Smooth muscle cell of the brain vasculature (primary cell): ENCODE data around the gene P2RY14.

Experiments used
- DNase-seq: peaks from one replicate; pipeline ENCODE4 v3.0.0-alpha.2; 2012; ENCODE audit warnings: low read depth, low spot score

Gene P2RY14

DNA sequence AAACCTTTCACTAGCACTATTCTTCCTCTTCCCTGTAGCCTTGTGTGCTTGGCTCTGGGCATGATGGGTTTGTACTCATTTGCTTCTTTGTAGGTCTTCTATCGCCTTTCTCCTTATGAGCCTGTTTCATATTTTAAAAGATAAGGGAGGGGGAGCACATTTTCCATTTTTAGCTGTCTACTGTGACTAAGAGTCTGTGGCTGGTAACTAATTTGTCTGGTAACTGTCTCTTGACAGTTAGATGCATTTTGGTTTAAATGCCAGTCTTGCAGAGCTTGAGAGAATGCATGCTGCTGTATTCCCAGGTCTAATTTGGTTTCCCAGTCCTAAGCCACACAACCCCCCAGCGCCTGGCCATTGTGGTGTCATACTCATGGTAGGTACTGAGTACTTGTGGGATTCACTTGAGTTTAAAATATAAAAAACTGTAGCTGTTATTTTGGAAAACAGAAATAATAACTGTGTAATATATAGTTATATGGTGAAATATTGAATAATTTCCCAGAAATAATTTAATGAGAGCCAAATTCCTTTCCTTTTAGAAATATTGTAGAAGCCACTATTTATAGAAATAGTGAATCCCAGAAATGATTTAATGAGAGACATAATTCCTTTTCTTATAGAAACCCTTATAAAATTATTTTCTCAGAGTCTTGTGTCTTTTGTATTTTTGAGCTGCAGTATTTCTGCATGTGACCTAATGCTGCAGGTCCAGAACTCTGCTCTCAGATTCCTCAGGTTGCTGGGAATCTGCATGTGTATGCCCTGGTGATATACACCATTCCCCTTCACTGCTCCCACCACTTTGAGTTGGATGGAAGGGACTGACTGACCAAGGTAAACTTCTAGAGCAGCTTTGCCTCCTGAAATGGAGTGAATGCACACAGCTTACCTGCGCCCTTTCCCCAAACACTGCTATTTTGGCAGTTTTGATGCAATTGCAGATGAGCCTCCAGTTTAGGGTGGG, 61.4 kb downstream of the P2RY14 start:
- DNase-seq, result no peak

DNA sequence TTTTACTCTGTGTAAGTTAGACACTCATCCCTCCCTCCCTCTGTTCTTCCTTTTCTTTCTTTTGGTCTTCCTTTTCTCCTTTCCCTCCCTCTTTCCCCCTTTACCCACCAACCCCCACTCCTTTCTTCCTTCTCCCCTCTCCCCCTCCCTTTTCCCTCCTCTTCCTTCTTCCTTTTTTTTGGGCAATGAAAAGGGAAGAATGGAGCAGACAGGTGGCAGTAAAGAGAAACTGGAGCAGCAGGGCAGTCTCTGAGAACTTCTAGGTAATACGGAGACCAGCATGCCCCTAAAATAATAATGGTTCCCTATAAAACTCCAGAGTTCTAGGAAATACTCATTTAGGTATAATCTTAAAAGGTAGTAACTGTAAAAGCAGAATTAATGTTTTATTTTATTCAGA, 63.9 kb downstream of the P2RY14 start:
- DNase-seq, result no peak

DNA sequence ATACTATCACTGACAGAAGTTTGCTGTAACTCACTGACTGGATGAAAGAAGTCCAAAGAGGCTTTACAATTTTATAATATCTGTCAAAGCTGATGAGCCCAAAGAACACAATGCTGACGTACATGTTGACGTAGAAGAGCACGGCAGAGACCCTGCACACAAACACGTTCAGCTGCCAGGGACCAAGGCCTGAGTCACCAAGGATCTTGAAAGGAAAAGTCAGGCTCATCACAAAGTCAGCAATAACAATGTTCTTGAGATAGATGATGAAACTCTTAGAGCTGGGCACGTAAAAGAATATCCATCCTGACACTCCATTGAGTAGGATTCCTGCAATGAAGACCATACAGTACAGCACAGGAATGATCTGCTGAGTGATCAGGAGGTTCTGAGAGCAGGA, 64.5 kb downstream of the P2RY14 start:
- no peak for DNase-seq

DNA sequence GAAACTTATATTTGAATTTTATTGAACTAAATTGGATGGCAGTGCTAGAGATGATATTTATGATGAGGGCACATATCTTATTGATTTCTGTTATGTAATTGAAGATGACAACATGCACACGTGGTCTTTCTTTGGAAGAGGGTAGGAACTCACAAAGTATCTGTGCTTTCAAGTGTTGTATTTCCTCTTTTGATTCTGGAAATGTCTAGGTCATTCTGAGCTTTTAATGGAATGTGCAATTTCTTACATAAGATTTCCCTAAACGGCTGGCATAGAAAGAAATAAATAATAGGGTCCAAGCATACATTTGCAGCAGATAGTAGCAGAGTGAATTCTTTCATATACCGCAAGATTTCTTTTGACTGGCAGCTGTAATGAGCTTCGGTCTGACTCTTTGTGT, 65.2 kb downstream of the P2RY14 start:
- no peak for DNase-seq

DNA sequence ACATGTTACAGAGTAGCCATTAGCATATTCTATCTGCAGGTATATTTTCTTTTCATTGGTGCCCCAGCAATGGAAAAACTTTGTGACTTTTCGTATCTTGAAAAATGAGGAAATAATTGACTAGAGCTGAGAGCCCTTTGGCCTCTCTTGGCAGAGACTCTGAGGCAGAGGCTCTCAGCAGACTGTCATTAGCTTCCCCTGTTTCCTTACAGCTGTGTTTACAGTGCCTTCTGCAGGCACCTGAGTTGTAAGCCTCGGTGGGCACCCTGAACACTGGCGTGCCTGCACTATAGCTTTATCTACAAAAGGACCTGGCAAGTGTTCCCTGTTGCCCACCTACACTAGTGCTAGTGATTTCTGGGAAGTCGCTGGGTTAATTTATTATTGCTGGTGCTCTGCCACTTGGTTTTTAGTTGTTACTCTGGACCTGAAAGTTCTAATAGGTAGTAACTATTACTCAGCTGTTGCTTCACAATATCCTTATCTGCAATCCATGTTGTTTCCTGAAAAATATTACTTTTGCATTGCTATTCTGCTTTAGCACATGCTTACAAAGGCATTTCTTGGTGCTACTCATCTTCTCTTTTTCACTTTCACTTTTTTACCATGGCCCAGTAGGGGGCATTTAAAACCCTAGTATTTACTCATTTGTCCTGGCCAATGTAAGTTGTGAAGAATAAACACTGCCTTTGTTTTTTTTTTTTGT, 67.5 kb downstream of the P2RY14 start:
- DNase-seq, result no peak

DNA sequence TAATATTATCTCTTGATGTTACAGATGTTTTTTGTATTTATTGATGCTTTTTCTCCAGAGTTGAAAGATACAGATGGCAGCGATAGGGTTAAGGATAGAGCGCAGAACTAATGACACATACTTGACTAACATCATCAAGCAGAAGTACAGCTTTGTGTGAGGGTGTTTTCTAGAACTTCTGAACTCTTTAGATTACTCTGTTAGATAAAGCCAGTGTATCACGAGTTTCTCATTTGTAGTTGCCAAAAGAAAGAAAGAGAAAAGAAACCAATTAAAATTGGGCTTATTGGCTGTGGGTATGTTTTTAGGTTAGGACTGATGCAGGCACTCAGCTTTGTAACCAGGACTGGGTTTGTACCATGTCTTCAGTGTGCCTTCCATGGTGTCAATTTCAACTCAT, 68.7 kb downstream of the P2RY14 start:
- no peak for DNase-seq

GRCh38 chr3:151206201-151206600, 72.1 kb downstream of the P2RY14 start:
- no peak for DNase-seq

- DNase-seq, result no peak
These were observed 72.9 kb downstream of the P2RY14 start for GRCh38 chr3:151205482-151205881.

- DNase-seq, result no peak
These were observed 73.6 kb downstream of the P2RY14 start for GRCh38 chr3:151204530-151205402.

DNA sequence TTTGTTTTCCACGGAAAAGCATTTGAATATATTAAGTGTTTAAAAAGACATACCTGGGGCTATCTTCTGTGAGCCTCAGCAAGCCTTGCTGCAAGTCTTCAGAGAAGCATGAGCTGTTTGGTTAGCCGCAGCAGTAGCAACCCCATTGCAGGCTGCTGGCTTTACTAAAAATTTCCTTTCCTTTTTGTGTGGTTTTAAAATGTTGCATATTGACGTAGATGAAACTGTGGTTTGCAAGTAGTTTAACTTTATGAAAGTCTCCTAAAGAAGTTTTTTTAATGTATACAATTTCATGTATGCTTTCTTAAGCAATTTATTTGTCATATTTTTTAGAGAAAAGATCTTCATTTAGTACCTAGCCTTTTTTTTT, 75.3 kb downstream of the P2RY14 start, which contains the start of gene GPR171:
TSS of gene GPR171 (minus strand) at position 166 of the 370 bp plus-strand sequence. CDS start 3,830 bp downstream, outside the sequence.
- DNase-seq, result no peak

DNA sequence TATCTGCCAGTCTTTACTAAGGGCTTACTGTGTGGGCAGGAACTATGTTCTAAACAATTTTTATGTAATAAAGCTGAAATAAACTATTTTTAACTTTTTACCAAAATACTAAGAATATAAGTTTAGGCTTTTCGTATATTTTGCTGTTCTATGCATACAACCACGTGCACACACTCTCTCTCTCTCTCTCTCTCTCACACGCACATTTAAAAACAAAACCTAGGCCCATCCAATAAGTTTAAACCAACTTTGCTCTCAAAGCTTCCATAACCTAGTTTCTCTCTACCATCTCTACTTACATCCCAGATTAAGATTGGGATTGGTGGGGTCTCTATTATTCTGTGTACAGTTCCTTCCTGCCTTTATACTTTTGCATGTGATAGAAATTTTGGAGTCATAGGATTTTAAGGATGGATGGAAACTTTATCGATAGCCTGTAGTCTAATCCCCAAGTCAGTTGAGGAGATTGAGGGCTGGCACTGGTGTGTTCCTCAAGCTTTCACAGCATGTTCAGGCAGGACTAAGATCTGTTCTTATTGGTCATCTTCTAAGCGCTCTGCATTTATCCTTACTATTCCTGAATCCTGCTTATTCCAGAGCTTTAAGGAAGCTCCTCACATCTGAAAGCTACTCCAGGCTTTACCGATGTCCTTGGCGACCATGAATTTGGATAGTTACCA, 77.2 kb downstream of the P2RY14 start:
- DNase-seq, result no peak

DNA sequence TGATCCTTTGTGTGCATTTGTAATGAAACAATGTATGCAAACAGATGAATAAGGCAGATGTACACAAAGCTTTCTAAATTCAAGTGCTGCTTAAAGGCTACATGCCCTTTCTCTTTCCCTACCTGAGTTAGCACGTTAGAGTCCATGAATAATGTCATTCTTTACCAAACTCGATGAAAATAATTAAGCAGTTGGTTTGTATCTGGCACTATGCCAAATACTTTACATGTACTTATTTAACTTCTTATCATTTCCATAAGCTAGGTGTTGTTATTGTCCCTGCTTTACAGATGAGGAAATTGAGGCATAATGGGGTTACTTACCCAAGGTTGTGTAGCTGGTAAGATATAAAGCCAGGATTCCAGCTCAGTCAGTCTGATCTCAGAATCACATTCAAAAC, 77.8 kb downstream of the P2RY14 start:
- DNase-seq, result no peak

DNA sequence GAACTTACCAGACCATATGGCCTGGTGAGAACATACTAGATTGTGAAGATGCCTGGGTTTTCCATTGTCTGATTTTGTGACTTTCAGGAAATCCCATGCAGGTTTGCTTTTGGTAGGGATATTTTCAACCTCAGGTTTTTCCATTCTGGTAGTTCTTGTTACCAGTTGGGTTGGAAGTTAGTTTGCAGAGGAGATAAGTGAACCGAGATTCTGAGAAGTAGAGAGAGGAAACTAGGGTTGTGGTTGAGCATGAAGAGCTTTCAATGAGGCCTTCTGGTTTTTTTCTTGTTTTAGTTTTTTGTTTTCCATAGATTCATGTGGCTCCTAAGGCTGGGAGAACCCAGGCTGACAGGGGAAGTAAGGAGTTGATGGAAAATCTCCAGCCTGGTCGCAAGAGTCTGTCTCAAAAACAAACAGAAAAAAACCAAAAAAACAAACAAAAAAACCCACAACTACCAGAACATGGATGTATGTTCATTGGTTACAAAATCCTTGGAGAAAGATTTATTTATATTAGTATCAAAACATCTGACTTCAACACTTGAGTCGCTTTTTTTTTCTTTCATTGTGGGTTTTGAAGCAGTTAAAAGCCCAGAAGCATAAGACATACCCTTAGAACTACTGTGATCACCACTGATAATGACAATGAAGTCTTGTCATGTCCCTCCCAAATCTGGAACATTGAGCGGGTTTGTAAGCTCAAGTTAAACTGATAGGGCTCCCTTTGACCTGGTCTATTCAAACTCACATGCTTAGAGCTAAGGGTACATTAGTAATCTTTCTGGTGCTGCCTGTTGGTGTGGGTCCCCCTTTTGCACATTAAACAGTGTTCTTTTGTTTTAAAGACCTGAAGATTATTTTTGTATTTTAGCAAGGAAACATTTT, 78.5 kb downstream of the P2RY14 start:
- no peak for DNase-seq

- no peak for DNase-seq
These were observed 79.5 kb downstream of the P2RY14 start for GRCh38 chr3:151198849-151199248.

- no peak for DNase-seq
These were observed 80.2 kb downstream of the P2RY14 start for GRCh38 chr3:151197981-151198767.

DNA sequence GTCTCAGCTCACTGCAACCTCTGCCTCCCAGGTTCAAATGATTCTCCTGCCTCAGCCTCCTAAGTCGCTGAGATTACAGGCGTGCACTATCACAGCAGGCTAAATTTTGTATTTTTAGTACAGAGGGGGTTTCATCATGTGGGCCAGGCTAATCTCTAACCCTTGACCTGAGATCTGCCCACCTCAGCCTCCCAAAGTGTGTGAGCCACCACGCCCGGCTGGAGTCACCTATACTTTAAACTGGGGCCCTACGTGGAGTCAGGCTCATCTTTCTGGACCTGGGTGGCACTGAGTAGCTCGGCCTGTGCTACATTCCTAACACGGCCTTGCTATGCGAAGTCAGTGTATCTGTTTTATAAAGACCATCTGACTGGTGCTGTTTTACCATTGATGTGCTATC, 81.1 kb downstream of the P2RY14 start:
- no peak for DNase-seq

- no peak for DNase-seq
These were observed 81.9 kb downstream of the P2RY14 start for GRCh38 chr3:151196434-151196833.

- DNase-seq, result no peak
These were observed 82.5 kb downstream of the P2RY14 start for GRCh38 chr3:151195826-151196225.

DNA sequence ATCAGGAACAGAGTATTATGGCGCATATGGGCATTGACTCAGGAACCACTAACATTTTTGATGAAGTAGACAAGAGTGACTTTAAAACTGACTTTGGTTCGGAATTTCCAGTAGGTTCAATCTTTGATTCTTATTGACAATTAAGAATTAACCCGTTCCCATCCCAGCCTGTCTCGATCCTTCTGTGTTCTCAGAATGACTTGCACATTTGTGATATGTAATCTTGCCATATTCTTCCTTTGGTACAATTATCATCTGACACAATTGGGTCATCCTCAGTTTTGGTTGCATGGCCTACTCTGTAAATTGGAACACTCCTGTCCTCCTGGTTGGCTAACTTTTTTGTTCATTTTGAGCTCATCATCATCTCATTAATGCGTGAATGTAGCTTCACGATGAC, 85.8 kb downstream of the P2RY14 start:
- DNase-seq, result no peak
